ENCODE measurements around the gene NDEL1.

Gene NDEL1

DNA sequence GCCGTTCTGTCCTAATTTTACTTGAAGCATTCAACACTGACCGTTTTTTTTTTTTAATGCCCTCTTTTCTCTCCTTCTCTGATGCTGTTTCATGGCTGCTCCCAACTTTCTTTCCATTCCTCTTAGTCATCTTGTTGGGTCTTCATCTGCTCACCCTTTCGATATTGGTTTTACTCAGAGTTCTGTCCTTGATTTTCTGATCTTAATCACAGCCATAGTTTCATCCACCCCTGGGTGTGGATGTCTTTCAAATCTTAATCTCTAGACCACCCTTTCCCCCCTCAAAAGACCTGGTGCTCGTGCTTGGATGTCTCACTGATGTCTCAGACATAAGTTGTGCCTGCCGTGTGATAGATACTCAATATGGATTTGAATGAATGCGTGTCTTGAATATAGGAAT is 22.4 kb downstream of the NDEL1 start:
- DNase-seq (ENCODE audit: low read depth): no peak

- no peak for DNase-seq (ENCODE audit: low read depth)
These were observed 23.4 kb downstream of the NDEL1 start for GRCh38 chr17:8459107-8459506.

DNA sequence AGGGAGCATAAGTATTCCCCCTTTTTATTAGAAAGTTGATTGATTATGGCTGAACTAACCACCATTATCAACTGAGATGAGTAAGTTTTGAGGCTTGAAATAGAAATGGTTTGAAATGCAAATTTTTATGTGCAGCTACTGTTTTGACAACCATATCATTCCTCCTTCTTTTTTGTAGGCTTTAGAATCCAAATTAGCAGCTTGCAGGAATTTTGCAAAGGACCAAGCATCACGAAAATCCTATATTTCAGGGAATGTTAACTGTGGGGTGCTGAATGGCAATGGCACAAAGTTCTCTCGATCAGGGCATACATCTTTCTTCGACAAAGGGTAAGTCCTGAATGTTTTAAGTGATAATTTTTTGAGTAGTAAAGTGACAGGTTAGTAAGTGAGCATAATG is 24.1 kb downstream of the NDEL1 start:
- DNase-seq (ENCODE audit: low read depth): no peak

GRCh38 chr17:8462564-8462963 is 26.9 kb downstream of the NDEL1 start:
- DNase-seq (ENCODE audit: low read depth): no peak

DNA sequence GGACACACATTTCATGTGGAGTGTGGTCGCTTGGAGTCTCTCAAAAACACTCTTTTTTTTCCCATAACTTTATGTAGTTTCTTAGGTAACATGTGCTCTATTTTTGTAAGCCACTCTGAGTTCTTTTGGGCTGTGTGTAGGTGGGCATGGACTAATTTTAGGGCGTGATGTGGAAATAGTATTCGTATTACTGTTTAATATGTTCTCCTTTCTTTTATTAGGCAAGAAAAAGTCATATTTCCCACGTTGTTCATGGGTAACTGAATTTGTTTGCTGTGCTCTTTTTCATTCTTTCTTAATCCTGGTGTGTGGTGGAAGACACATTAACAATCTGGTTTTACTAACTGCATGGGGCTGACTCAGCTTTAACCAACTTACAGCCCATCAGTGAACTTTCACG is 27.4 kb downstream of the NDEL1 start:
- no peak for DNase-seq (ENCODE audit: low read depth)

- DNase-seq (ENCODE audit: low read depth): no peak
These were observed 29.3 kb downstream of the NDEL1 start for GRCh38 chr17:8464941-8465340.

DNA sequence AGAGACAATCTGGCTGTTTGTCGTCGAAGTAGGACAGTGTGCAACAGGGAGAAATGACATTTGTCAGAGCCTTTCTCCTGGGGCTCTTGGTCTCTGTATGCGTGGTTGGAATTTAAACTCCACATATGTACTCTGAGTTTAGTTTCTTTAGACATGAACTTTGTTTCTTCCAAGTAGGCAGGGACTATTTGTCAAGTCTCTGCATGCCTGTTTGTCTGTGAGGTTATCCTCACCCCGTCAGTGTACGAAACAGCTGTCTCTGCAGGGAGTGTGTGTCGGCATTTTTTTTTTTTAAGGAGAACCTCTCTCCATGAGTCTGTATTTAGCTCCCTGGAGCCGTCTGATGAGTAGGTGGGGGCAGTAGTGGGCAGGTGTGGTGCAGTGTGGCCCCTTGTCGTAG is 29.7 kb downstream of the NDEL1 start:
- no peak for DNase-seq (ENCODE audit: low read depth)

GRCh38 chr17:8465759-8466158 is 30.1 kb downstream of the NDEL1 start:
- no peak for DNase-seq (ENCODE audit: low read depth)

DNA sequence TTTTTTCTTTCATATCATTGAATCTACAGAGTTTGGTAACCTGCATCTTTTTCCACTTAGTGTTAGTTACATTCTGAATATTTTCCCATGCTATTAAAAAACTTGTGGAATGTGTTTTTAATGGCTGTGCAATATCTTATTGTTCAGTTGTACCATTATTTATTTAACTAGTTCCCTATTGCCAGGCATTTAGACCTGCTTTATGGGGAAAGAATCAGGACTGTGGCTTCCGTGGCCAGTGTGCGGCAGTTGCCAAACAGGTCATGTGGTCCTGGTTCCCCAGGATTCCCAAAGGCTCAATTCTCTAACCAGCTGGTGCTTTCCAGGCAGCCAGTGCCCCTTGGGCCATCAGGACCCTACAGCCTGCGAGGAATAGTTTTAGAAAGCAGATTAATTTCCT is 30.8 kb downstream of the NDEL1 start:
- no peak for DNase-seq (ENCODE audit: low read depth)

- no peak for DNase-seq (ENCODE audit: low read depth)
These were observed 31.2 kb downstream of the NDEL1 start for GRCh38 chr17:8466873-8467272.

- DNase-seq (ENCODE audit: low read depth): no peak
These were observed 31.8 kb downstream of the NDEL1 start for GRCh38 chr17:8467527-8467926.

- no peak for DNase-seq (ENCODE audit: low read depth)
These were observed 32.4 kb downstream of the NDEL1 start for GRCh38 chr17:8468127-8468526.

DNA sequence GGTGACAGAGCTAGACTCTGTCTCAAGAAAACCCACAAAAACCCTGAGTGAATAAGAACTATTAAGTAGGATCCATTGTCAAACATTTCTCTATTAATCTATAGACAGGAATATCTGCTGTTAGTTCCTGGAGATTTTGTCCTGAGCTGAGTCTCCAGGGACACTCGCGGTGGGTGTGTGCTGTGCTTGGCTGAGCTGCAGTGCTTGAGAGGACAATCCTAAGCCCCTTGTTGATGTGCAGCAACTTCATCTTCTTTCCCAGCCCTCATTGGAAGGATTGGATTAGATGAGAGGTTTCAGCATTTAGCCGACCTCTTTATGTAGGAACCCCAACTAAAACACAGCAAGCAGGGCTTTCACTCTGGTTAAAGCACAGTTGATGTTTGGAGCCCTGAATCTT is 33.3 kb downstream of the NDEL1 start:
- DNase-seq (ENCODE audit: low read depth): no peak

DNA sequence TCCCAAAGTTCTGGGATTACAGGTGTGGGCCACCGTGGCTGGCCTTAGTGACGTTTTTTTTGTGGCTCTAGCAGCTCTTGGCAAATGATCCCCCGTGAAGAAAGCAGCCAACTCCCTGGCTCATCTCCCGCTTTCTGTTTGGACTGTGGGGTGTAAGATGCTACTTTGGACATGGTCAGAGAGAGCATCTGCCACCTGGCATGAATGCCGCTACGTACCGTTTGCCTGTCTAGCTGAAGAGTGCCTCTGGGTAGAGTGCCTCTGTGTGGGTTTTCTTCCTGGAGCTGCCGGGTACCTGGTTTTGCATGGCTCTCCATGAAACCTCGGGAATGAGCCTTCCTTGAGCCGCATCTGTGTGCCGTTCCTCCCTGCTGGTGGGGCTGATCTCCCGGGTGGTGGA is 34.3 kb downstream of the NDEL1 start:
- DNase-seq (ENCODE audit: low read depth): no peak

- no peak for DNase-seq (ENCODE audit: low read depth)
These were observed 34.9 kb downstream of the NDEL1 start for GRCh38 chr17:8470447-8471047.

DNA sequence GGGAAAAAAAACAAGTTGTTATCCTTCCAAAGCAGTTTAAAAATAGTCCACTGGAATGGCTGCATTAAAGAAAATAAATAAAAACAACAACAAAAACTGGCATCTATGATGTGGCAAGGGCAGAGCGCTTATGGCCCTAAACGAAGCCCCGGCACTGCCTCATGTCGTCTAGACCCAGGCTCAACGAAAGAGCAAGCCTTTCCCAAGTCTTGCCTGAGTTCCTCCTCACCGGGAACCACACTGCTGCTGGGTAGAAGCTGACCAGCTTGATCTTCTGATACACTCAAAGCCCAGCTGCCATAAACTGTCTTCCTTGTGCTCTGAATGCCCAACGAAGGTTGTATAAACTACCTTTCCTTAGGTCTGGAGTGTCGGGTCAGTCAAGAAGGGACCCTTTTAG is 37.0 kb downstream of the NDEL1 start:
- DNase-seq (ENCODE audit: low read depth): no peak

- no peak for DNase-seq (ENCODE audit: low read depth)
These were observed 37.9 kb downstream of the NDEL1 start for GRCh38 chr17:8473451-8474192.

DNA sequence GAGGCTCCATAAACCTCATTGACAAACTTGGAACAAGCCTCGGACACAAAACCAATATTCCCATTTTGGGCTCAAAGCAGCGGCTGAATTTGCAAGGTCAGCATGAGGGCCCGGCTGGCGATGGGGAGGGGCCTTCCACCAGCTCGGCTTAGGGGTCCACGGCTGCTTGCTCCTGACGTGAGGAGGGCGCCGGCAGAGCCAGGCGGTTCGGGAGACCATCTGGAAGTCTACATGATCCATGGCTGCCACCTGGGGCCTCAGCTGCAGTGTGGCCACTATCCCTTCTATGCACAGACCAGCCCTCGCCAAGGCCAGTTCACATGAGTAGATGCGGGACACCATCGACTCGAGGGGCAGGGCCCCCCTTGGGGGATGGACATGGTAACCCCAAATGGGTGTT is 39.1 kb downstream of the NDEL1 start:
- no peak for DNase-seq (ENCODE audit: low read depth)

- DNase-seq (ENCODE audit: low read depth): no peak
These were observed 39.5 kb downstream of the NDEL1 start for GRCh38 chr17:8475227-8475626.

DNA sequence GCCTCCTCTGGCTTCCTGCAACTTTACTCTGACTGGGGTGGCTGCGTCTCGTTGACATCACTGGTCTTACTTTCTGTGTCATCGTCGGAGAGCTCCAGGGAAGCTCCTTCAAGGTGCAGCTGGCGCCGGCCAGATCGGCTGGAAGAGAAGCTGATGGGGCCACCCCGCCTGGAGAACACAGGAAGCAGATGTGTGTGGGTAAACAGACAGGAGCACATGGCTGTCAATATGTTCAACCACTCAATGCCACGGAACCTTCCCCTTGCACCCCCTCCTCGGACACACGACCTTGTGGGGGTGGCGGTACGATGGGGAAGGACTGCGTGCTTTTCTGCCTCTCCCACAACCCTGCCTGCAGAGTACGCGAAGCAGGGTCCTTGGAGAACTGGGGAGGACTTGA is 40.1 kb downstream of the NDEL1 start:
- DNase-seq (ENCODE audit: low read depth): no peak

DNA sequence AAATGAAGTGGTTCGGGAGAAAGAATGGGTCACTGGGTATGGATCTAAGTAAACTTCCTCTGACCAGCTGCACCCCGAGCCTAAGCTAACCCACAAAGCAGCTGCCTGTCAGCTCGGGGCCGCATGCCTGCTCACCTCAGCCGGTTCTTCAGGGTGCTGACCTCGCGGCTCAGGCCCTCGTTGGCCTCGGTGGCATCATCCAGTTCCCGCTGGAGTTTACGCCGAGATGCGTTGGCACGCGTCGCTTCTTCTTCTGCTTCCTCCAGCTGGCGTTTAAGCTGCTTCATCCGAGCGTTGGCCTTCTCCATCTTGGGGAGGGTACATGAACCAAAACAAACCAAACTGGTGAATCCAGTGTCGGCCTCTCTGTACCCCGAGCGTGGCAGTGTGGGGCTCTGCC is 41.1 kb downstream of the NDEL1 start:
- no peak for DNase-seq (ENCODE audit: low read depth)

DNA sequence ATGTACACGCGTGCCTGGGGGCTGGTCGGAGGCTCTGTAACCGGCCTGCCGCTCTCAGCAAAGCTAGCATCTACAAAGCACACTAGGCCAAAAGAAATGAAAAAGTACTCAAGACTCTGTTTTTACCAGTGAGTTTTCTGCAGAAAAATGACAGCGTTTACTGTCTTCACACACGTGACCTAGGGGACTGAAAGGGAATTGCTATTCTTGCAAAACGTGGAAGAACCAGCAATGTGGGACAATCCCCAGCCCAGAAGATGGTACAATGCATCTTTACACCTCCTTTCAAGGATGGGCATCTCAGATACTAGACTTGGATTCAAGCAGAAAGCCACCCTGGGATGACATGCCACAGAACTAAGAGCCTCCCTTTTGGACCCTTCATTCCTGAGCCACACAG is 41.5 kb downstream of the NDEL1 start:
- no peak for DNase-seq (ENCODE audit: low read depth)

GRCh38 chr17:8477715-8478441 is 42.2 kb downstream of the NDEL1 start:
- no peak for DNase-seq (ENCODE audit: low read depth)

Data from activated gamma-delta T cell treated with anti-CD3 and anti-CD28 coated beads, Interleukin-2, amount 50 U/mL, for 16 hours (primary cell).